Fibroblast of mammary gland (primary cell): ENCODE results near the gene STIMATE.

ENCODE experiments used
- DNase-seq: peaks from one replicate; pipeline ENCODE4 v3.0.0-alpha.2; 2010; ENCODE audit warnings: low read depth
- H3K4me3 ChIP-seq: 2 replicates; pipeline ENCODE4 v1.5.1; 2011; ENCODE audit warnings: low read depth, mild to moderate bottlenecking, low read length, moderate library complexity; ENCODE audit not compliant: control insufficient read depth
- TF ChIP-seq, protein P1 (sequence below): conservative IDR thresholded peaks from 2 replicates; pipeline ENCODE4 v1.5.1; 2011; ENCODE audit warnings: low read depth, low read length, inconsistent platforms; ENCODE audit not compliant: control insufficient read depth, insufficient read depth

Gene STIMATE

DNA sequence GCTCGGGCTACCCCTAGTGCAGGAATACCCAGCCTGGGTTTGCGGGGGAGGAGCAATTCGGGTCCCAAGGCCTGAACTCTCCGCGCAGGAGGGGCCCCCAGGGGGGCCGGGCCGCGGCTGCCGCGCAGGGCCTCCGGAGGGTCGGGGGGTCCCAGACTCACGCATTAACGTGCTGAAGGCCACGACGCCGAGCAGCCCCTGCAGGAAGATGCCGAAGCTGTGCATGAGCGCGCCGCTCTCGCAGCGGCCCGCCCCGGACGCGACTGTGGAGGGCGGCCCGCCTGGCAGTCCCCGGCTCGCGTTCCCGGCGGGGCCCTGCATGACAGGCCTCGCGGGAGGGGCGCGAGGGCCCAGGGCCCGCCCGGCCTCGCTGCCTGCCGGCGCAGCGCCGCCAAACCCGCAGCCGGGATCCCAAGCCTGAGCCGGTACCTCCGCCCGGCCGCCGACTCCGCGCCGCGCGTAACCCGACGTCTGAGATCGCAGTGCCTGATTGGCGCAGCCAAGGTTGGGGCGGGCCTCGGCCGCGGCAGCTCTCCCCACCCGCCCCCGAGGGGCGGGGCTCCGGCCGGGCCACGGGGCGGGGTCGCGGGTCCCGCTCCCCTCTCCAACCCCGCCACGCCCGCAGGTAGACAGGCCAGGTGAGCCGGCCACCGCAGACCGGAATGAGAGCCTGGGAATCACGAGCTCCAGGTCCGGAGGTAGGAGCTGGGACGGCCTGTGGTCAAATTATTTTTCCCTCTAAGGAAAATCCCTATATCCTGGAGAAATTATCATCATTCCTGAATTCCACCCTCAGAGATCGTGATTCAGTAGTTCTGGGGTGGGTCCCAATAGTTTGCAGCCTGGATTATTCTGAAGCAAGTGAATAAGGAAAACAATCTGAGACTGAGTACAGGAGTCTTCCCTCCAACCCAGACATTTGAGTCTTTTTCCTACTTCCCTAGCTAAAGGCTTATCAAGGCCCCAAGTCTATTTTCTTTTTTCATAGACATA is at the start of gene STIMATE:
TSS of gene STIMATE (minus strand) at position 419 of the 993 bp plus-strand sequence. CDS start at position 321, 98 bp downstream.
- TF ChIP-seq, protein P1, sequence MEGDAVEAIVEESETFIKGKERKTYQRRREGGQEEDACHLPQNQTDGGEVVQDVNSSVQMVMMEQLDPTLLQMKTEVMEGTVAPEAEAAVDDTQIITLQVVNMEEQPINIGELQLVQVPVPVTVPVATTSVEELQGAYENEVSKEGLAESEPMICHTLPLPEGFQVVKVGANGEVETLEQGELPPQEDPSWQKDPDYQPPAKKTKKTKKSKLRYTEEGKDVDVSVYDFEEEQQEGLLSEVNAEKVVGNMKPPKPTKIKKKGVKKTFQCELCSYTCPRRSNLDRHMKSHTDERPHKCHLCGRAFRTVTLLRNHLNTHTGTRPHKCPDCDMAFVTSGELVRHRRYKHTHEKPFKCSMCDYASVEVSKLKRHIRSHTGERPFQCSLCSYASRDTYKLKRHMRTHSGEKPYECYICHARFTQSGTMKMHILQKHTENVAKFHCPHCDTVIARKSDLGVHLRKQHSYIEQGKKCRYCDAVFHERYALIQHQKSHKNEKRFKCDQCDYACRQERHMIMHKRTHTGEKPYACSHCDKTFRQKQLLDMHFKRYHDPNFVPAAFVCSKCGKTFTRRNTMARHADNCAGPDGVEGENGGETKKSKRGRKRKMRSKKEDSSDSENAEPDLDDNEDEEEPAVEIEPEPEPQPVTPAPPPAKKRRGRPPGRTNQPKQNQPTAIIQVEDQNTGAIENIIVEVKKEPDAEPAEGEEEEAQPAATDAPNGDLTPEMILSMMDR: no peak
- peak; percentile 66 for DNase-seq
- peak within 1 kb of the TSS; percentile 84 for H3K4me3 ChIP-seq

DNA sequence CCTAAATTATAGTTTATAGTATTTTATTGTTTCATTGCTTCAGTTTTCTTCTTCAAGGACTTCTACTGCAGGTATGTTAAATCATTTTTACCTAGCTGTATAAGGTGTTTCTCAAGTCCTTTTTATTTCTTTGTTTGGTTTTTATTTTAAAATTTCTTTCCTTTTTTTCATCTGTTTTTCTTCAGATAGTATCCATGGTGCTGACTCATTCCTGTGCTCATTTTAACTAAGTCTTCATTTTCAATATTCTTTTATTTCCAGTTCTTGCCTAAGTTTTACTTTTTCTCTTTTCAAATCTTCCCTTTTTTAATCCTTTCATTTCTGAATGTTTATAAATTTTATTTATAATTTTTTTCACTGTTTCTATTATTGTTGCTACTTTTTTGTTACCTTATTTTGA is 42.3 kb upstream of the STIMATE start:
- TF ChIP-seq, protein P1: no peak
- no peak for DNase-seq

DNA sequence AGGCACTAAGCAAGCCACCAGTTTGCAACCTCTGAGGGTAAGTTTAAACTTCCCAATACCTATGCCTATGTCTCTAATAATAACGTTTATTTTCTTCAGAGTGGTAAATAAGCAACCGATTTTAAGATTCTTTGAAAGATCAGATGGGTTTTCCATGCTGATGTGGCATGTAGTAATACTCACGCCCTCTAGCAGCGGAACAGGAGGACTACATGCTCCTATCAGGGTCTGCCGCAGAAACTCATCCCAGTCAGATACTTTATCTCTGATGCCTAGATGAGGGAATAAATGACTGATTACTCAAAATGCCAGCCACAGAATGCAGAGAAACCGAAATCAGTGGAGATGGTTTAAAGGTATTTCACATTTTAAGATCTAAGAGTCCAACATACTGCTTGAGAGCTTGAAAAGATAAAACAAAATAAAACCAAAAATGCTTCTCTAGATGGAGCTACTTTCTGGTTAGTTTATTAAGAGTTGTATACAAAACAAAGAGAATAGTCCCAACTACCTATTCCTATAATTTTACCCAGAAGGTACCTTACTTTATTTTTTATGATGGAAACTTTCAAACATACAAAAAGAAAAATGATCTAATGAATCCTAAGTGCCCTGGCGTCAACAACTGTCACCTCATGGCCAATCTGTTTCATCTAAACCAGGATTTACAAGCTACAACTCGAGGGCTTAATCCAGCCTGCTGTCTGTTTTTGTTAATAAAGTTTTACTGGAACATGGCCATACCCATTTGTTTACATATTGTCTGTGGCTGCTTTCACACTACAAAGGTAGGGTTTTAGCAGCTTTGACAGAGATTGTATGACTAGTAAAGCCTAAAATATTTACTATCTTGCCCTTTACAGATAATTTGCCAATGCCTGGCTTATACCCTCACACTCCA is 37.5 kb upstream of the STIMATE start:
- TF ChIP-seq, protein P1: peak; percentile 85
- peak; percentile 69 for DNase-seq

More for the DNA sequence above, 42.3 kb upstream of the STIMATE start:
- H3K4me3 ChIP-seq: no peak overlapping the region

DNA sequence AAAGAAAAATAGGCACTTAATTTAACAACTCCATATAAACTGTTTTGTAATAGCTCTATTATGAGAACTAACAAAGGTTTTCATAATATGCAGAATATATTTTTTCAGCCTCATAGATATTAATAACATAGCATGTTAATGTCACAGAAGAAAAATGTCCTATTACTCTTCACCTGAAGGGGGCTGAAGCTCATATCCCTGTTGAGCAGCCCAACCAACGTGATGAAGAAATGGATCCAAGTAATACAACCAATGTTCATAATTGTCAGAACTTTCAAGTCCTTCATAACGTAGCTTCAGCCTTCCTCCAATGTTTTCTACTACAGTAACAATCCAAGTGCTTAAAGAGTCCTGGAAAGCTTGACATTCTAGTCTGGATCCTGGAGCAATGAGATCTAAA is 34.5 kb upstream of the STIMATE start:
- TF ChIP-seq, protein P1: peak; percentile 2
- DNase-seq: no peak

More for the DNA sequence above, 37.5 kb upstream of the STIMATE start:
- H3K4me3 ChIP-seq: no peak overlapping the region

DNA sequence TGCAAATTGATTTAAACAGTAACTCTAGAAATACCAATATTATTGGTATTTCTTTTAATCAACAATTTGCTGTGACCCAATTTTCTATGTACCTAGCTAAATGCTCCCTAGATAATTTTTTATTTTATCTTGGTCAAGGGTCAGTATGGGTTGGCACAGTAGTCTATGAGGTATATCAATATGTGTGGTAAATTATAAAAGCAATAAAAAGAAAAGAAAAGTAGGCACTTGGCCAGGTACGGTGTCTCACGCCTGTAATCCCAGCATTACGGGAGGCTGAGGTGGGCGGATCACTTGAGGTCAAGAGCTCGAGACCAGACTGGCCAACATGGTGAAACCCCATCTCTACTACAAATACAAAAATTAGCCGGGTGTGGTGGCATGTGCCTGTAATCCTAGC is 34.0 kb upstream of the STIMATE start:
- TF ChIP-seq, protein P1: no peak
- no peak for DNase-seq

More for the DNA sequence above, 34.5 kb upstream of the STIMATE start:
- H3K4me3 ChIP-seq: no peak overlapping the region

DNA sequence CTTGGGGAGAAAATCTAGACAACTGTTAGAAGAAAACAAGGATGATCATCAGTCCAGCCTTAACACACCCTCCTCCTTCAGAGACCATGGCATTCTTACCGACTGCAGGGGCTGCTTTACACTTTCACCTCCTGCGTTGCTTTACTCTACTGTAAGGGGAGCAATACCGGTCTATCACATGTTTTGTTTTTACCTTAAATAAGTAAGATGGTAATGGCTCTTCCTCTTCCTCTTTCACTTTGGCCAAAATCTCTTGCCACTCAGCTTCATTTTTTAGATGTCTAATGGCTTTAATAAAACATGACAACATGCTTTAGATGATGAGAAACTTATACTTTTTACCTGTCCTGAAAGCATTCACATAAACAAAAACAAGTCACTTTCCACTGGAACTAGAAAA is 33.4 kb upstream of the STIMATE start:
- H3K4me3 ChIP-seq: no peak overlapping the region
- TF ChIP-seq, protein P1: no peak
- DNase-seq: no peak

More for the DNA sequence above, 34.0 kb upstream of the STIMATE start:
- H3K4me3 ChIP-seq: no peak overlapping the region
